Measurements from ENCODE around the gene ABCF2. TPM values are rescaled to one million over a fixed set of nuclear protein-coding genes. Genes with fewer than 3 reads are reported as not detected.

ABCF2 gene
- total RNA-seq, 1 donor from 2014 or later, result 35.8 TPM

- TF ChIP-seq, protein P1, sequence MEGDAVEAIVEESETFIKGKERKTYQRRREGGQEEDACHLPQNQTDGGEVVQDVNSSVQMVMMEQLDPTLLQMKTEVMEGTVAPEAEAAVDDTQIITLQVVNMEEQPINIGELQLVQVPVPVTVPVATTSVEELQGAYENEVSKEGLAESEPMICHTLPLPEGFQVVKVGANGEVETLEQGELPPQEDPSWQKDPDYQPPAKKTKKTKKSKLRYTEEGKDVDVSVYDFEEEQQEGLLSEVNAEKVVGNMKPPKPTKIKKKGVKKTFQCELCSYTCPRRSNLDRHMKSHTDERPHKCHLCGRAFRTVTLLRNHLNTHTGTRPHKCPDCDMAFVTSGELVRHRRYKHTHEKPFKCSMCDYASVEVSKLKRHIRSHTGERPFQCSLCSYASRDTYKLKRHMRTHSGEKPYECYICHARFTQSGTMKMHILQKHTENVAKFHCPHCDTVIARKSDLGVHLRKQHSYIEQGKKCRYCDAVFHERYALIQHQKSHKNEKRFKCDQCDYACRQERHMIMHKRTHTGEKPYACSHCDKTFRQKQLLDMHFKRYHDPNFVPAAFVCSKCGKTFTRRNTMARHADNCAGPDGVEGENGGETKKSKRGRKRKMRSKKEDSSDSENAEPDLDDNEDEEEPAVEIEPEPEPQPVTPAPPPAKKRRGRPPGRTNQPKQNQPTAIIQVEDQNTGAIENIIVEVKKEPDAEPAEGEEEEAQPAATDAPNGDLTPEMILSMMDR (IDR thresholded peaks at IDR 0.05), result no peak
- Mint-ChIP-seq H3K27ac (ENCODE audit: unreplicated experiment) (no peak overlapping the region), H3K27me3 (ENCODE audit: low read depth) (peaks cover 34% of the 10 kb centered on the region), H3K4me1 (ENCODE audit: low read depth) (no peaks in the 10 kb centered on the region), H3K36me3 (ENCODE audit: low read depth) (no peaks in the 10 kb centered on the region), H3K4me3 (ENCODE audit: unreplicated experiment) (no peak overlapping the region), H3K9me3 (ENCODE audit: low read depth) (no peaks in the 10 kb centered on the region)
- no peak for DNase-seq (ENCODE audit: low spot score)
Observed at GRCh38 chr7:151198945-151199848, 27.8 kb downstream of the ABCF2 start.

DNA sequence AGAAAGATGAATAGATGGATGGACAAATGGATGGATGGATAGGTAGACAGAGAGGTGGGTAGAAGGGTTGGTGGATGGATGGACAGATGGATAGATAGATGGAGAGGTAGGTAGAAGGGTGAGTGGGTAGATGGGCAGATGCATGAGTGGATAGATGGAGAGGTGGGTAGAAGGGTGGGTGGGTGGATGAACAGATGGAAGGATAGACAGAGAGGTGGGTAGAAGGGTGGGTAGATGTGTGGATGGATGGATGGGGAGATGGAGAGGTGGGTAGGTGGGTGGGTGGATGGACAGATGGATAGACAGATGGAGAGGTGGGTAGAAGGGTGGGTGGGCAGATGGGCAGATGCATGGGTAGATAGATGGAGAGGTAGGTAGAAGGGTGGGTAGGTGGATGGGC lies 29.1 kb downstream of the ABCF2 start:
- H3K9me3 Mint-ChIP-seq (ENCODE audit: low read depth), result no peaks in the 10 kb centered on the region
- no peak overlapping the region for H3K27ac Mint-ChIP-seq (ENCODE audit: unreplicated experiment)
- TF ChIP-seq, protein P1 (IDR thresholded peaks at IDR 0.05), result no peak
- DNase-seq (ENCODE audit: low spot score), result no peak
- H3K36me3 Mint-ChIP-seq (ENCODE audit: low read depth), result no peaks in the 10 kb centered on the region
- H3K4me1 Mint-ChIP-seq (ENCODE audit: low read depth), result no peaks in the 10 kb centered on the region
- H3K27me3 Mint-ChIP-seq (ENCODE audit: low read depth), result peaks cover 29% of the 10 kb centered on the region
- no peak overlapping the region for H3K4me3 Mint-ChIP-seq (ENCODE audit: unreplicated experiment)

DNA sequence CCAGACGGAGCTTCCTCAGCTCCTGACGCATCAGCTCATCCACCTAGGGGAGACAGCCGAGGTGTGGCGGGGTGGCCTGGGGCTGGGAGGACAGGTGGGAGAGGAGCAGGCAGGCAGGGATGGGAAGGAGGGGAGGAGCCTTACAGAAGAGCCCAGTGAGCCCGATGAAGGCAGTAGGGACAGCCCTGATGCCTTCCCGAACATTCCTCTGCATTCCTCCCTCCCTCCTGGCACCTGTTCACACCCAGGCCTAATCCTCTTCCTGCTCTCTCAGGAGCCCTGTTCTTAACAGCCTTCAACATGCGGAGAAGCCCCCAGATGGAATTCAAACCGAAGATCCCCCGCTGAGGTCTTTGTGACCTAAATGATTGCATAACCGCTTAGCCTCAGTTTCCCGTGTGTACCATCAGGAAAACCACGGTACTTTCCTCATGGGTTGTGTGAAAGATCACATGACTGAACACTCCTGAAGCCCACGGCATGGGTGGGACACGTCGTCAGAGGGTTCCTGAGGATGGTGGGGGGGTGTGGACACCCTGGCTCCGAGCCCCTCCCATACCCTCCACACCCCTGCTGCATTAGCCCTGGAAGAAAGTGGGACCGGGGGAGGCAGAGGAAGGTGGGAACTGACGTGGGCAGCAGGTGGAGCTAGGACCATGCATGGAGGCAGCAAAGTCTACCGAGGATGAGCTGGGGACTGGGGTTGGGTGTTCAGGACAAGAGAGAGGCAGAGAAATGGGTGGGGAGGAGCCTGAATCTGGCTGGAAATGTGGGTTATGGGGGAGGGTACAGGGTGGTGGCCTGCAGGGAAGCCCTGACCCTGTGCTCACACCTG lies 31.2 kb downstream of the ABCF2 start:
- Mint-ChIP-seq H3K27ac (ENCODE audit: unreplicated experiment) (no peak overlapping the region), H3K4me1 (ENCODE audit: low read depth) (no peaks in the 10 kb centered on the region), H3K36me3 (ENCODE audit: low read depth) (no peaks in the 10 kb centered on the region), H3K4me3 (ENCODE audit: unreplicated experiment) (no peak overlapping the region), H3K9me3 (ENCODE audit: low read depth) (no peaks in the 10 kb centered on the region), H3K27me3 (ENCODE audit: low read depth) (peaks cover 18% of the 10 kb centered on the region)
- TF ChIP-seq, protein P1 (IDR thresholded peaks at IDR 0.05), result no peak
- DNase-seq (ENCODE audit: low spot score), result no peak

GRCh38 chr7:151194188-151194587 lies 32.8 kb downstream of the ABCF2 start:
- TF ChIP-seq, protein P1 (IDR thresholded peaks at IDR 0.05), result no peak
- DNase-seq (ENCODE audit: low spot score), result no peak
- Mint-ChIP-seq H3K27ac (ENCODE audit: unreplicated experiment) (no peak overlapping the region), H3K4me1 (ENCODE audit: low read depth) (no peaks in the 10 kb centered on the region), H3K36me3 (ENCODE audit: low read depth) (no peaks in the 10 kb centered on the region), H3K4me3 (ENCODE audit: unreplicated experiment) (no peak overlapping the region), H3K27me3 (ENCODE audit: low read depth) (peaks cover 30% of the 10 kb centered on the region), H3K9me3 (ENCODE audit: low read depth) (no peaks in the 10 kb centered on the region)

Measured in chondrocyte (in vitro differentiated cells).